Measurements from ENCODE around the gene ANTXR2.

DNA sequence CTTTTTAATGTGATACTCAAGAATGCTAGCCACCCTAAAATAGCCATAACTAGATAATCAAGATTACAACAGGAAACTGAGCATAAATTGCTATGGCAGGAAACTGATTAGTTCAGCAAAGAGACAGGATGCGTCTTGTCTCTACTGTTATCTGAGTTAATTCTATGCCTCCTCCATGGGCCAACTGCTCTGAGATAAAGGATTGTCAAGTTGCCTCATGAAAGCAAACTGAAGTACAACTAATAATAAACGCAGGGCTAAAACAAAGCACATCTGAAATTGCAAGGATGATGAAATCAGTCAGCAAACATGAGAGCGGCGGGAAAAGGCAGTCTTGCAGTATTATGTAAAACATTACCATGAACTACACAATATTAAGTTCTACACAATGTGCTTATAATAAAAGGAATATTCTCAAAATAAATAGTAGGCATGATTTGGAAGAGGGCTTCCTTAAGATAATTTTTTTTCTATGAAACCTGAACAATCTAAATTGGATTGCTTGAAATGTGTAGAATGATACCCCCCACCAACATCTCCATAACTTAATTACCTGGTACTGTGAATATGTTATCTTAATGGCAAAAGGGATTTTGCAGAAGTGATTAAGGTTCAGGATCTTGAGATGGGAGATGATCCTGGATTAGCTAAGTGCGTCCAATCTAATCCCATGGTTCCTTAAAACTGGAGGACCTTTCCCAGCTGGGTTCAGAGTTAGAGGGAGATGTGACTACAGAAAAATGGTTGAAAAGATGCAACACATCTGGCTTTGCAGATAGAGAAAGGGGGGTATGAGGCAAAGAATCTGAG lies 65.9 kb downstream of the ANTXR2 start:
- TF ChIP-seq, protein P1, sequence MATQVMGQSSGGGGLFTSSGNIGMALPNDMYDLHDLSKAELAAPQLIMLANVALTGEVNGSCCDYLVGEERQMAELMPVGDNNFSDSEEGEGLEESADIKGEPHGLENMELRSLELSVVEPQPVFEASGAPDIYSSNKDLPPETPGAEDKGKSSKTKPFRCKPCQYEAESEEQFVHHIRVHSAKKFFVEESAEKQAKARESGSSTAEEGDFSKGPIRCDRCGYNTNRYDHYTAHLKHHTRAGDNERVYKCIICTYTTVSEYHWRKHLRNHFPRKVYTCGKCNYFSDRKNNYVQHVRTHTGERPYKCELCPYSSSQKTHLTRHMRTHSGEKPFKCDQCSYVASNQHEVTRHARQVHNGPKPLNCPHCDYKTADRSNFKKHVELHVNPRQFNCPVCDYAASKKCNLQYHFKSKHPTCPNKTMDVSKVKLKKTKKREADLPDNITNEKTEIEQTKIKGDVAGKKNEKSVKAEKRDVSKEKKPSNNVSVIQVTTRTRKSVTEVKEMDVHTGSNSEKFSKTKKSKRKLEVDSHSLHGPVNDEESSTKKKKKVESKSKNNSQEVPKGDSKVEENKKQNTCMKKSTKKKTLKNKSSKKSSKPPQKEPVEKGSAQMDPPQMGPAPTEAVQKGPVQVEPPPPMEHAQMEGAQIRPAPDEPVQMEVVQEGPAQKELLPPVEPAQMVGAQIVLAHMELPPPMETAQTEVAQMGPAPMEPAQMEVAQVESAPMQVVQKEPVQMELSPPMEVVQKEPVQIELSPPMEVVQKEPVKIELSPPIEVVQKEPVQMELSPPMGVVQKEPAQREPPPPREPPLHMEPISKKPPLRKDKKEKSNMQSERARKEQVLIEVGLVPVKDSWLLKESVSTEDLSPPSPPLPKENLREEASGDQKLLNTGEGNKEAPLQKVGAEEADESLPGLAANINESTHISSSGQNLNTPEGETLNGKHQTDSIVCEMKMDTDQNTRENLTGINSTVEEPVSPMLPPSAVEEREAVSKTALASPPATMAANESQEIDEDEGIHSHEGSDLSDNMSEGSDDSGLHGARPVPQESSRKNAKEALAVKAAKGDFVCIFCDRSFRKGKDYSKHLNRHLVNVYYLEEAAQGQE (IDR thresholded peaks at IDR 0.05; ENCODE audit: insufficient read depth in 1 of 2, low read depth in 2 of 2, low read length in 2 of 2), result 0 out of 4 replicates have a peak, but pooled peaks of 1 of the 2 experiments have one; percentile 21
- TF ChIP-seq TAF1 (IDR thresholded peaks at IDR 0.05; ENCODE audit: borderline replicate concordance, insufficient read depth, low read length), result no peak
- no peak for TF ChIP-seq POLR2AphosphoS5 (IDR thresholded peaks at IDR 0.05; ENCODE audit: low read depth, low read length)
- no peak for TF ChIP-seq FOXP2 (optimal IDR thresholded peaks at IDR 0.05; ENCODE audit: borderline replicate concordance, extremely low read depth, extremely low read length, insufficient read depth)

Data from PFSK-1 (cell line).